ENCODE data around the gene FSTL5.

DNA sequence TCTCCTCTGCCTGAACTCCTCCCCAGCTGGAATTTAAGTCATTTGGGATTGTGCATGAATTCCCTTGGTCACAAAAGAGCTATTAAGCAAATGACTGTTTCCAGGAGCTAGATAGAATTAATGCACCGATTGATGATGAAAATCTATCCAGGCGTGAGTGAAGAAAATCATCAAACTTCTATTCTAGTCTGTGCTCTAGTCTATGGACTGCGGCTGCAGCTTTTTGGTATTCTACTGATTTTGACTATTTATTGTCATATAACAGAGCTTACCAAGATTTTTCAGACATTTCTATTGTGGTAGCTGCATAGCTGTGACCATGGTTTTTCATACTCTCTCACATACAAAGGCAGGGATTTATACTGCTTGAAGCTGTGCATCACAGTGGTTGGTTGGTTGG lies 403.8 kb downstream of the FSTL5 start:
- TF ChIP-seq EZH2phosphoT487 (IDR thresholded peaks at IDR 0.05; ENCODE audit: insufficient read depth, low read depth): no peak
- no peak for TF ChIP-seq EZH2 (IDR thresholded peaks at IDR 0.05; ENCODE audit: insufficient read depth, poor library complexity, severe bottlenecking)

Measured in GM23248 (cell line).